ENCODE data around the gene MYF5.

MYF5 gene

DNA sequence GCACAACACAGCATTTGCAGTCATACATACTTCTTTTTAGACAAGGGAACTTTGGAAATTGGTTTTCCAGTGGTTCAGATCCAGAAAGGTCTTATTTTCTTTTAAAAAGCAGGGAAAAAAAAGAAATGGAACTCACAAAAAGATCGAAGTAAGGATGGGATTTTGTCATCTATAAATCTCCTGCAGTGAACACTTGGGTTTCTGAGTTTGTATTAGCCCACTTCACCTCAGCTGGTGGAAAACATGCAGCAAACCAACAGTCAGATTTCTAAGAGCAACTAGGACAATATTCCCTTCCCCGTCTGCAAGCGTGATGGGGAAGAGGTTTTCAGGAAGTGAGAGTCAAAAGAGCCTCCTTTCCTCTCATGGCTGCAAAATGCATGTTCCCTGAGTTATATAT is 4.6 kb downstream of the MYF5 start:
- DNase-seq (ENCODE audit: low read depth), result no peak
- no peak for TF ChIP-seq CTCF (IDR thresholded peaks at IDR 0.05; ENCODE audit: low read length, missing control alignments)

DNA sequence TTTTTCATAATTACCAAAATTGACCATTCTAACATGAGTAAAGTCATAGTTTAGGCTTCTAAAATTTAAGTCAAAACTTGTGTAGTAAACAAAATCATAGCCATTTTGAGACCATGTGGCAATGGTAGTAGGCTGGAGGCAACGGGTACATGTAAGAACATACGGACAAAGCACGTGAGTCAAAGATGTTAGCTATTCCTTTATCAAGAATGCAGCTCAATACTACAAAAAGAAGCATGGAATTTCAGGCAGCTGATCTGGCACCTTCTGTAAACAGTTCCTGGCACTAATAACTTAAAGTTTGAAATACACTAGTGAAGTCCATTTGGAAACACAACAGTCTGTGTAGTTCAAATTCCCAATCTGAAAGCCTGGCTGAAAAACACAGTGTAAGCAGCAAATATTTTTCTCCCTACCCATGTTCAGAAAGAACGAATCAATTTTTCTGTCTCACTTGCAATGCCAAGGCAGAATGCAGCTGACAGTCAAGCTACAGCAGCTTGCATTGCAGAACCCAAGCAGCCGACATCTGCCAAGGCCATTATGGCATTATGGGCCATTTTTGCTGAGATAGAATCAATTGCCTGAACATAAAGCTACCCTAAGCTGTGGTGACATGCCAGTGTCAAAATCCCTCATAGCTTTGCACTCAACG is 29.3 kb downstream of the MYF5 start:
- no peak for DNase-seq (ENCODE audit: low read depth)
- H3K4me3 ChIP-seq (replicated peaks; ENCODE audit: low read depth, low read length), result no peak overlapping the region
- TF ChIP-seq CTCF (IDR thresholded peaks at IDR 0.05; ENCODE audit: low read length, missing control alignments), result no peak

More for the DNA sequence above, 4.6 kb downstream of the MYF5 start:
- no peak overlapping the region for H3K4me3 ChIP-seq (replicated peaks; ENCODE audit: low read depth, low read length)

GRCh38 chr12:80747800-80748199 is 31.1 kb downstream of the MYF5 start:
- no peak for TF ChIP-seq CTCF (IDR thresholded peaks at IDR 0.05; ENCODE audit: low read length, missing control alignments)
- no peak overlapping the region for H3K4me3 ChIP-seq (replicated peaks; ENCODE audit: low read depth, low read length)
- no peak for DNase-seq (ENCODE audit: low read depth)

DNA sequence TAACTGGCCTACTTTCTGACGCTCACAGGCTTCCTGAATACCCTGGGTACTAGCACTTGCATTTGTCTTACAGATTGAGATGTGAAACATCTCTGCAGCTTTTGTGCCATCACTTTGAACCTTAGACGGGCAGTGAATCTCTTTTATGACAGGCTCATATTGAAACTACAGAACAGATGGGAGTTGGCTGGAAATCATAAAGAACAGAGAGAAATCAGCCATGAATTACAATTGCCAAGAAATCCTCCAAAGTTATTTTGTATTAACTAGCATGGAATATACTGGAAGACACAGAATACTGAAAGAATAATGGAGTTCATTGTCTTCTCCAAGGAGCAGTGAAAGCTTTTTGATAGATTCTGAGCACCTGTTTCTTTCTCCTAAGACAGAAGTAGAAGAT is 32.7 kb downstream of the MYF5 start:
- TF ChIP-seq CTCF (IDR thresholded peaks at IDR 0.05; ENCODE audit: low read length, missing control alignments), result no peak
- no peak for DNase-seq (ENCODE audit: low read depth)
- H3K4me3 ChIP-seq (replicated peaks; ENCODE audit: low read depth, low read length), result no peak overlapping the region

DNA sequence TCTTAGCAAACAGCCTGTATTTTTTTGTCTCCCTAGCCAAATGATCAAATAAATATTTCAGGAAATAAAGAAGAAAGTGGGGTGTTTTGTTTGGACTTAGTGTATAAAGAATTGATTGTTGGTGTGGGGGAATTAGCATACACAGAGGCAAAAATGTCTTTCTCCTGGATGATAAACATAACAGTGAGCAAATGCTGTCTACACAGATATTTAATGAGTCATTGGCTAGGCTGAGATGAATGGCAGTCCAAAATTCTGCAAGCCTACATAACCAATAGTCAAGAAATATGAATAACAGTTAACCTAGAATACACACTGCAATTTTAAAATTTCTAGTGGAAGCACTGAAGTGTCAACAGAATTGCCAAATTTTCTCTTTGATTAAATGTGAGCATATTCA is 35.8 kb downstream of the MYF5 start:
- H3K4me3 ChIP-seq (replicated peaks; ENCODE audit: low read depth, low read length), result no peak overlapping the region
- DNase-seq (ENCODE audit: low read depth), result no peak
- TF ChIP-seq CTCF (IDR thresholded peaks at IDR 0.05; ENCODE audit: low read length, missing control alignments), result no peak

- no peak for DNase-seq (ENCODE audit: low read depth)
- TF ChIP-seq CTCF (IDR thresholded peaks at IDR 0.05; ENCODE audit: low read length, missing control alignments), result no peak
- no peak overlapping the region for H3K4me3 ChIP-seq (replicated peaks; ENCODE audit: low read depth, low read length)
Measured at GRCh38 chr12:80754274-80754673, 37.6 kb downstream of the MYF5 start.

DNA sequence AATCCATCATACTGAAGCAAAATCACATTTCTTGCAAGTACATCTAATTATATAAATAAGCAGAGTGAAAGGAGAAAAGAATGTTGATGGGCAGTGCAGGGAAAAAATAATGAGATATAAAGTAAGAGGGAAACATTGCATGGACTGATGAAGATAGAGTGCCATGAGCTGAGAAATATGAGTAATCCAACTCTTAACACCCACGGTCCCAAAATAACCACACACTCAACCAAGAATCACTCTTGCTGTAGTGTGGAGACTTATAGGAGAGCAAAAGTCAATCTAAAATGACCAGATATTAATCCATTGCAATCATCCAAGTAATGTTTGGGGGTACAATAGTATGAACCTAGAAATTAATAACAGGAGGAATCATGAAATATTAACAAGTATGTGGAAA is 40.2 kb downstream of the MYF5 start:
- TF ChIP-seq CTCF (IDR thresholded peaks at IDR 0.05; ENCODE audit: low read length, missing control alignments), result no peak
- no peak for DNase-seq (ENCODE audit: low read depth)
- H3K4me3 ChIP-seq (replicated peaks; ENCODE audit: low read depth, low read length), result no peak overlapping the region

Data from fibroblast of pulmonary artery (primary cell).